Activated CD4-positive, alpha-beta T cell treated with anti-CD3 and anti-CD28 coated beads for 4 hours (primary cell): ENCODE results near the gene FER1L5.

ENCODE experiments used
- DNase-seq, 2 donors: peaks; one replicate each; pipeline ENCODE4 v3.0.0-alpha.2; 2020

FER1L5 gene

GRCh38 chr2:96642564-96643360, at the start of gene FER1L5:
TSS of gene FER1L5 (plus strand) at chr2:96642764. CDS start at chr2:96642837, 73 bp downstream.
- no peak for DNase-seq

GRCh38 chr2:96594282-96594681, 48.3 kb upstream of the FER1L5 start:
- no peak for DNase-seq

DNA sequence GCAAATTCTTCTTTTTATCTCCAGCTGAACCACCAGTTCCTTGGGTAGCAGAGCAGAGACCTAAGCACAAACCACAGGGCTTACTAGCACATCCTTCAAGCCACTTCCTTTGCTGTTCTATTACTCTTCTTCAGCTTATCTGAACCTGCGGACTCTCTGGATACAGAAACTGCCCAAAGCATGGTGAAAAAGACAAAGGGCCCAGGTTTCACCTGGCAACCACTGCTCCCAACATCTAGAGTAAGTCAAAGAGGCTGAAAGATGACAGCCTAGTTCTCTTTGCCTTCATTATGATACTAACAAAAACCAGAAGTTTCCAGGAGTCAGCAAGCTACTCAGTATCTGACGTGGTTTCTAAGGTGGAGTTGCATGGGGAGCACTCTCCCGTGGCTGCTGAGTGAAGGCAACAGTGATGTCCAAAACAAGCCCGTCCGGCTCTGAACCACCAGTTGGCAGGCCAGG, 47.8 kb upstream of the FER1L5 start:
- DNase-seq, result no peak

GRCh38 chr2:96596596-96596995, 46.0 kb upstream of the FER1L5 start:
- no peak for DNase-seq

- DNase-seq, result no peak
These were observed 42.6 kb upstream of the FER1L5 start for GRCh38 chr2:96599941-96600340.

- DNase-seq, result no peak
These were observed 40.9 kb upstream of the FER1L5 start for GRCh38 chr2:96601382-96602292.

DNA sequence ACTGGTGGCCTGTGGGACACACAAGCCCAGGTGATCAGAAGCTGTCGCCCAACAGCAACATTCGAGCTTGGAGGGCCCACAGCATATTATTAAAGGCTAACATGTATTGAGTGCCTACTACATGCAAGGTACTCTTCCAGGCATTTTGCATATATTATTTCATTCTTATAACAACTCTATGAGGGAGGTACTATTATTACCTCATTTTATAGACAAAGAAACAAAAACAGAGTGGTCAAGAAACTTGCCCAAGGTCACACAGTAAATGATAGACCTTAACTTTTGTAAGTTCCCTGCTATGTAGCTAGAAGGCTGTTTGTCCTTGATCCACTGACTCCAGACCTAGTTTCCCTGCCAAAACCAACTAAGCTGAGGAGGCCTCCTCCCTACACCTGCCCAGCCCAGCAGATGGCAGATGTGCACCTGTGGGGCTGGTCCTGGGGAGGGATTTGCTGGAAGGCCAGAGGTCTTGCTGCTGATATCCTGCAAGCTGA, 40.2 kb upstream of the FER1L5 start:
- no peak for DNase-seq

- DNase-seq, result no peak
These were observed 38.5 kb upstream of the FER1L5 start for GRCh38 chr2:96604104-96604503.

DNA sequence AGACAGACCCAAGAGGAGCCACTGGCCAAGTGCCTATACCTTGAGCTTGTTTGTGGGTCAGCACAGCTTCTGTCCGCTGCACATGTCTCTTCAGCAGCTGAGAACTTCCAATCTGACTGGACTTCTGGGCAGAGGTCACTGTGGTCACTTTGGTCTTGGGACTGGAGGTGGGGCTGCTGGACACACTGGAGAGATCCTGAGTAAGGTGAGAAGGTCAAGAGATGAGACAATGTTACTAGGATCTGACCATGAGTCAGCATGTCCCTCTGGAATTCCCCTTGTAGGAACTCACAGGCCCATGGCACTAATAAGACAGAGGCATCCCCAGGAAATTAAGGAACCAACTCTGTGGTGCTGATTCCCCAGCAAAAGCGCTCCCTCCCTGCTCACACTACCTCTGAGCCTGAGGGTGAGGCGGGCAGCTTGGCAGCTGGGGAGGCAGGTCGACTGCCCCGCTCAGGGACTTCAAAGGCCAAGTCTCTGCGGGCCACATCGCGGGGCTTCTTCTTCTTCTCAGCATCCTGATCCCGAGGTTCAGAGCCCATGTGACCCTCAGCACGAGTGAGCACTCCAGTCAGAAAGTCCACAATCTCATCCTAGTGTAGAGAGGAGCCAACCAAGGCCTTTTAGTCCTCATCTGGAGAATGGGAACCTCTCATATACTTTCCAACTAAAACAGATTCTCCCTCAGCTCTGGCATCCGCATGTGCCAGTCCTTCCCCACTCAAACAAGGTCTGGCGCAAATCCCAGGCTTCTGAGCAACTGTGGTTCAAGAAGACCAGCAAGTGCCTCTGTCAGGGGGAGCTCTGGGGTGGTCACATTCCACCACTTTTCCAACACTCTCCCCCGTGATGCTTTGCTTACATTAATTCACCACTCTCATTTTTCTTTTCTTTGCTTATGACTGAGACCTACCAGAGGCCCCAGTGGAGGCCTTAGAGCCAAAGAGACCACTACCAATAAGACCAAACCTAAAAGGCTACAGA, 33.8 kb upstream of the FER1L5 start:
- no peak for DNase-seq

- no peak for DNase-seq
These were observed 26.4 kb upstream of the FER1L5 start for GRCh38 chr2:96616128-96616527.

DNA sequence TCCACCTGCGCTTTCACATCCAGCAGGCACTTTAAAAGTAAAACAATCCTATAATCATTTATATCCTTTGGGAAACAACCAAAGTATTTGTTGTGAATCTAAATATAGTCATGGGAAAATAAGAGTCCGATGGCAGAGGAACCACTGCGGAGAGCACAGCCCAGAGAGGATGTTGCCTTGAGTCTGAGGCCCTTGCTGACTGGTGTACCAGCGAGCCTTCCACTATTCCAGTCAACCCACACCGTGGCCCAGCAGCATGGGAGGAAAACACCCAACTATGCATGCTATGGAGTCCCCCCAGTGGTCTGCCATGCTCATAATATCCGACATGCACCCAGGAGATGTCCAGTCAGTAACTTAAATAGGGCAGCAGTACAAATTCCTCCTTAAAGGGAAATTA, 26.0 kb upstream of the FER1L5 start:
- no peak for DNase-seq

GRCh38 chr2:96617012-96617411, 25.6 kb upstream of the FER1L5 start:
- DNase-seq, result no peak

- no peak for DNase-seq
These were observed 23.8 kb upstream of the FER1L5 start for GRCh38 chr2:96618596-96619283.

GRCh38 chr2:96622544-96622943, 20.0 kb upstream of the FER1L5 start:
- DNase-seq, result no peak

GRCh38 chr2:96623116-96623515, 19.4 kb upstream of the FER1L5 start:
- DNase-seq, result no peak

- no peak for DNase-seq
These were observed 16.7 kb upstream of the FER1L5 start for GRCh38 chr2:96625571-96626552.

DNA sequence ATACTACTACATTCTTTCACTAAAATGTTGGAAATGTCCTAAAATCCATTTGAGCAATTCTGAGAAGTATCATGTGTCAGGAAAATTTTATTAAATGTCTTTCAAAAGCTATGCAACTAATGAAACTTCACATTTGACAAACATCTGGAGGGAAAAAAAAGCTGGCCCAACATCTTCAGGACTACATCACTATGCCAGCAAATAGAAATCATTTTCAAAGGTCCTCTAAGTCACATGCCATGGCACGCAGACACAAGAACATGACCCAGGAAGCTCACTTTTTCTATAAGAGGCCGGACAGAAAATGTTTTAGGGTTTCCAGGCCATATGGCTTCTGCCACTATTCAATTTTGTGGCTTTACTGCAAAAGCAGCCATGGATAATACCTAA, 16.0 kb upstream of the FER1L5 start:
- DNase-seq, result no peak

DNA sequence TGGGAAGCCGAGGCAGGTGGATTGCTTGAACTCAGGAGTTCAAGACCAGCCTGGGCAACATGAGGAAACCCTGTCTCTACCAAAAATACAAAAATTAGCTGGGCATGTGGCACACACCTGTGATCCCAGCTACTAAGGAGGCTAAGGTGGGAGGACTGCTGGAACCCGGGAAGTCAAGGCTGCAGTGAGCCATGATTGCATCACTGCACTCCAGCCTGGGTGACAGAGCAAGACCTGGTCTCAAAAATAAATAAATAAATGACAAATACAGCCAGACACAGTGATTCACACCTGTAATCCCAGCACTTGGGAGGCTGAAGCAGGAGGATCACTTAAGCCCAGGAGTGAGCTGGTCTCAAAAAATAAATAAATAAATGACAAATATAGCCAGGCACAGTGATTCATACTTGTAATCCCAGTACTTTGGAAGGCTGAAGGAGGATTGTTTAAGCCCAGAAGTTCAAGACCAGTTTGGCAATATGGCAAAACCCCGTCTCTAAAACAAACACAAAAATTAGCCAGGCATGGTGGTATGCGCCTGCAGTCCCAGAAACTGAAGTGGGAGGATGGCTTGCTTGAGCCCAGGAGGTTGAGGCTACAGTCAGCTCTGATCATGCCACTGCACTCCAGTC, 10.6 kb upstream of the FER1L5 start:
- no peak for DNase-seq

DNA sequence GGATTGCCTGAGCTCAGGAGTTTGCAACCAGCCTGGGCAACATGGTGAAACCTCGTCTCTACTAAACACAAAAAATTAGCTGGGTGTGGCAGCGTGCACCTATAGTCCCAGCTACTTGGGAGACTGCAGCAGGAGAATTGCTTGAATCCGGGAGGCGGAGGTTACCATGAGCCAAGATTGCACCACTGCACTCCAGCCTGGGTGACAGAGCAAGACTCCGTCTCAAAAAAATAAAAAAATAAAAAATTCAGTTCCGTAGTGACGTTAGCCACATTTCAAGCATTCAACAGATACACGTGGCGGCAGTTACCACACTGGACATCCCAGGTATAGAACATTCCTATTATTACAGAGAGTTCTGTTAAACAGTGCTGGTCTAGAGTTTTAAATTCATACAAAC, 8.9 kb upstream of the FER1L5 start:
- DNase-seq, result no peak

DNA sequence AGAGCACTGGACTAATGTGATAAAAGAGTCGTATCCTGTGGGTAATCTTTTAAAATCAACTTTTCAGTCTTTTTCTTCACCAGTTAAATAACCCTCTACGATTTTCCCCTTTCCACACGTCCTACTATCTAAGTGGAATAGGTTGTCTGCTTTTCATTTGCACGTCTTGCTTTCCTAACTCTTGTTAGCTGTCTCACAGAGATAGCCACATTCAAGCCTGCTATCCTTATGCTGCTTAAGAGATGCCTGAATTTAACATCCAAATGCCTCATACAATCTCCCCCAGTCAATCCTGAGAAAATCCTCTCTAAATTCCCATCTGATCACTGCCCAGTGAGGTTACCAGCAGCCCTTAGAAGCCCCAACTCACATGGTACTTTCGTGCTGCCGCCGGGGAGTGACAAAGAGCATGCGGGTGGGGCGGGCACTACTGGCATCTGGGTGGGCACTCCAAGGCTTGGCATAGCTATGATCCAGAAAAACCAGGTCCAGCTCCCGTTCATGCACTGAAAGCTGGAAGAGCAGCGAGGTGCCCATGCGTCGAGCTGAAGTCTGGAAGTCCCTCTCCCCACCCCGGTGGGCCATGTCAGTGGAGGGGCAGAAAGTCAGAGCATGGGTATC, 5.9 kb upstream of the FER1L5 start:
- DNase-seq, result no peak
